Spleen (tissue), 11 donors: ENCODE measurements around the gene PTP4A2. TPM values are rescaled to one million over a fixed set of nuclear protein-coding genes. Genes with fewer than 3 reads are reported as not detected.
"Not testable (repeated sequence)": the region's sequence is repeated elsewhere in the genome, so short reads cannot be mapped to it uniquely, and the experiment has no call there.

Experiments used
- DNase-seq: peaks from one replicate; pipeline ENCODE4 v3.0.0-alpha.2; 2020
- H3K27ac ChIP-seq, 8 donors: fragments of 200-600 bp; sonication (generic) in 7 of 8; 1 replicate in 4 of 8; 2 replicates in 4 of 8; pipeline versions ENCODE4 v1.5.0 to v1.8.0; 2016 to 2021; ENCODE audit warnings: inconsistent platforms in 4 of 8, mild to moderate bottlenecking in 4 of 8, moderate library complexity in 1 of 8
- H3K27me3 ChIP-seq, 7 donors: fragments of 200-600 bp; sonication (generic) in 6 of 7; replicated peaks in 1 of 7; 1 replicate in 4 of 7; 2 replicates in 3 of 7; pipeline versions ENCODE4 v1.5.0 to v1.8.0; 2016 to 2021; ENCODE audit warnings: inconsistent platforms in 3 of 7, mild to moderate bottlenecking in 1 of 7
- H3K36me3 ChIP-seq, 6 donors: fragments of 200-600 bp; sonication (generic) in 5 of 6; 1 replicate in 4 of 6; 2 replicates in 2 of 6; pipeline versions ENCODE4 v1.5.0 to v1.8.0; 2016 to 2021; ENCODE audit warnings: inconsistent platforms in 2 of 6
- H3K4me1 ChIP-seq, 6 donors: fragments of 200-600 bp; sonication (generic) in 5 of 6; 1 replicate in 3 of 6; 2 replicates in 3 of 6; pipeline versions ENCODE4 v1.5.0 to v1.8.0; 2016 to 2021; ENCODE audit warnings: inconsistent platforms in 3 of 6
- H3K4me3 ChIP-seq, 8 donors: fragments of 200-600 bp; sonication (generic) in 7 of 8; 1 replicate in 4 of 8; 2 replicates in 4 of 8; pipeline versions ENCODE4 v1.5.0 to v1.8.0; 2016 to 2021; ENCODE audit warnings: inconsistent platforms in 4 of 8, mild to moderate bottlenecking in 4 of 8, moderate library complexity in 2 of 8
- H3K9me3 ChIP-seq, 8 donors: fragments of 200-600 bp; sonication (generic) in 7 of 8; 1 replicate in 4 of 8; 2 replicates in 4 of 8; pipeline versions ENCODE4 v1.5.0 to v1.8.0; 2016 to 2021; ENCODE audit warnings: inconsistent platforms in 4 of 8
- POLR2A ChIP-seq, 3 donors: fragments of 450-650 bp; IDR thresholded peaks; one replicate each; pipeline ENCODE4 v1.5.1; 2017; ENCODE audit warnings: antibody characterized with exemption in 3 of 3, mild to moderate bottlenecking in 1 of 3
- POLR2AphosphoS5 ChIP-seq, 3 donors: sonication (generic); formaldehyde crosslinking; IDR thresholded peaks; one replicate each; pipeline ENCODE4 v1.5.1; 2017; ENCODE audit warnings: antibody characterized with exemption in 3 of 3
- WGBS, 5 donors: extraction: QIAGEN DNeasy Blood & Tissue Kit in 3 of 5; methylation state at CpG; one replicate each; pipeline versions ENCODE4 v1.1.5 to v1.1.7; 2013 to 2018; 5-methylcytosine and 5-hydroxymethylcytosine counted together
- intact Hi-C: fragments of 100-400 bp; cut with DNase I; formaldehyde crosslinking; loops from one replicate; pipeline ENCODE4 v1.15.0; 2023; ENCODE audit warnings: low total_unique reads
- polyA plus RNA-seq, 3 donors: library from polyadenylated mRNA; stranded (reverse); fragments of 200-250 nt; gene quantifications; one replicate each; pipeline ENCODE4 v1.2.1, GENCODE V29; 2013
- total RNA-seq, 7 donors: library from RNA; depleted of rRNA in 3 of 7; stranded (reverse); fragments of >200 nt in 3 of 7; fragmentation: NEBNext Ultra II Directional in 4 of 7; extraction: Animal tissue kit (Norgen Biotek cat#: 25700) in 4 of 7; gene quantifications; one replicate each; pipeline versions ENCODE4 v1.1.0 to v1.2.1, GENCODE V29; 2016 to 2021
- TF ChIP-seq, protein P1 (sequence below), 11 experiments: fragments of 200-600 bp in 7 of 11; fragments of 450-650 bp in 4 of 11; sonication (generic) in 4 of 11; IDR thresholded peaks in 8 of 11; conservative IDR thresholded peaks in 3 of 11; 1 replicate in 7 of 11; 2 replicates in 4 of 11; pipeline versions ENCODE4 v1.4.0 to v1.8.0; 2016 to 2021; ENCODE audit warnings: antibody characterized with exemption in 11 of 11, inconsistent platforms in 4 of 11, mild to moderate bottlenecking in 1 of 11
- donor health status: healthy with polysubstance abuse.
- donor health status: DM: no; HTN: no; CAD: no; lungs with moderate emphysema.
- donor health status: DM: no; HTN: no; CAD: no.
- donor health status: Bipolar disorder and iron deficiency.
- donor health status: healthy.
- donor health status: DM: no; HTN: no; CAD: no.
- donor health status: DM: yes; HTN: yes; CAD: no.

Gene PTP4A2
- total and polyA plus RNA-seq, 10 donors: 72.9 to 300 (median 246) TPM

DNA sequence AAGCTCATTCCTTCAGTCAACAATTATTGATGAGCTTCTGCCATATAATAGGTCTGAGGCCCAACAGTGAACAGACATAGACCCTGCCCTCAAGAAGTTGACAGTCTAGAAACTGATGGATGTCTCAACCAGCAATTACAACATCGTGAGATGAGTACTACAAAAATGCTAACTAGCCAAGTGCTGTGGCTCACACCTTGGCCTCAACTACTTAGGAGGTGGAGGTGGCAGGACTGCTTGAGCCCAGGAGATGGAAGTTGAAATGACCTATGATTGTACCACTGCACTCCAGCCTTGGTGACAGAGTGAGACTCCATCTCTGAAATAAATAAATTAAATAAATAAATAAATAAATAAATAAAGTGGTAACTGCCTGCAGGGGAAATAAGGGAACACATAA lies 11.7 kb upstream of the PTP4A2 start:
- TF ChIP-seq POLR2A (IDR thresholded peaks at IDR 0.05) (no peak), POLR2AphosphoS5 (IDR thresholded peaks at IDR 0.05) (no peak)
- TF ChIP-seq, protein P1, sequence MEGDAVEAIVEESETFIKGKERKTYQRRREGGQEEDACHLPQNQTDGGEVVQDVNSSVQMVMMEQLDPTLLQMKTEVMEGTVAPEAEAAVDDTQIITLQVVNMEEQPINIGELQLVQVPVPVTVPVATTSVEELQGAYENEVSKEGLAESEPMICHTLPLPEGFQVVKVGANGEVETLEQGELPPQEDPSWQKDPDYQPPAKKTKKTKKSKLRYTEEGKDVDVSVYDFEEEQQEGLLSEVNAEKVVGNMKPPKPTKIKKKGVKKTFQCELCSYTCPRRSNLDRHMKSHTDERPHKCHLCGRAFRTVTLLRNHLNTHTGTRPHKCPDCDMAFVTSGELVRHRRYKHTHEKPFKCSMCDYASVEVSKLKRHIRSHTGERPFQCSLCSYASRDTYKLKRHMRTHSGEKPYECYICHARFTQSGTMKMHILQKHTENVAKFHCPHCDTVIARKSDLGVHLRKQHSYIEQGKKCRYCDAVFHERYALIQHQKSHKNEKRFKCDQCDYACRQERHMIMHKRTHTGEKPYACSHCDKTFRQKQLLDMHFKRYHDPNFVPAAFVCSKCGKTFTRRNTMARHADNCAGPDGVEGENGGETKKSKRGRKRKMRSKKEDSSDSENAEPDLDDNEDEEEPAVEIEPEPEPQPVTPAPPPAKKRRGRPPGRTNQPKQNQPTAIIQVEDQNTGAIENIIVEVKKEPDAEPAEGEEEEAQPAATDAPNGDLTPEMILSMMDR (IDR thresholded peaks at IDR 0.05 in 8 of 11, conservative IDR thresholded peaks at IDR 0.05 in 3 of 11): no peak
- intact Hi-C loops: no loop called here
- no peaks in the 10 kb centered on the region for H3K27me3 ChIP-seq
- H3K4me1 ChIP-seq: peaks cover 14 to 62% (median 23%) of the 10 kb centered on the region in 6 donors
- 50 to 92% (median 73%) methylated on average over 1 of the region's 1 CpG for WGBS, 5 donors
- DNase-seq: no peak
- H3K4me3 ChIP-seq: no peak overlapping the region
- no peaks in the 10 kb centered on the region for H3K9me3 ChIP-seq
- no peaks in the 10 kb centered on the region for H3K36me3 ChIP-seq
- H3K27ac ChIP-seq: no peak overlapping the region

DNA sequence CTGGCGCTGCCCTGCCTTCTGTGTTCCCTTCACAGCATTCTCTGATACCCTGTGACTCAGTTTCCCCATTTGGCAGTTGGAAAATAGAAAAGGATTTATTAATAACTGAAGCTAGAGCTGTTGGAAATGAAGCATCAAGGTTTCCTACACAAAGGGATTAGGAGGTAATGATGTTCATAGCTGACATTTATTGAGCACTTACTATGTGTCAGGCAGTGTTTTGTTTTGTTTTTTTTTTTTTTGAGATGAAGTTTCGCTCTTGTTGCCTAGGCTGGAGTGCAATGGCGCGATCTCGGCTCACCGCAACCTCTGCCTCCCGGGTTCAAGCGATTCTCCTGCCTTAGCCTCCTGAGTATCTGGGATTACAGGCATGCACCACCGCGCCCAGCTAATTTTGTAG lies 7.5 kb upstream of the PTP4A2 start:
- intact Hi-C loops, DNase-seq, H3K27me3 ChIP-seq, H3K4me3 ChIP-seq, H3K36me3 ChIP-seq, H3K9me3 ChIP-seq: not testable (repeated sequence)
- H3K27ac ChIP-seq: peak overlapping the region in 7 of 8 donors; percentile 94 to 100 (median 98)
- WGBS, 5 donors: 97 to 99% (median 98%) methylated on average over 9 to 10 of the region's 10 CpGs
- H3K4me1 ChIP-seq: peaks cover 23 to 70% (median 53%) of the 10 kb centered on the region in 6 donors

DNA sequence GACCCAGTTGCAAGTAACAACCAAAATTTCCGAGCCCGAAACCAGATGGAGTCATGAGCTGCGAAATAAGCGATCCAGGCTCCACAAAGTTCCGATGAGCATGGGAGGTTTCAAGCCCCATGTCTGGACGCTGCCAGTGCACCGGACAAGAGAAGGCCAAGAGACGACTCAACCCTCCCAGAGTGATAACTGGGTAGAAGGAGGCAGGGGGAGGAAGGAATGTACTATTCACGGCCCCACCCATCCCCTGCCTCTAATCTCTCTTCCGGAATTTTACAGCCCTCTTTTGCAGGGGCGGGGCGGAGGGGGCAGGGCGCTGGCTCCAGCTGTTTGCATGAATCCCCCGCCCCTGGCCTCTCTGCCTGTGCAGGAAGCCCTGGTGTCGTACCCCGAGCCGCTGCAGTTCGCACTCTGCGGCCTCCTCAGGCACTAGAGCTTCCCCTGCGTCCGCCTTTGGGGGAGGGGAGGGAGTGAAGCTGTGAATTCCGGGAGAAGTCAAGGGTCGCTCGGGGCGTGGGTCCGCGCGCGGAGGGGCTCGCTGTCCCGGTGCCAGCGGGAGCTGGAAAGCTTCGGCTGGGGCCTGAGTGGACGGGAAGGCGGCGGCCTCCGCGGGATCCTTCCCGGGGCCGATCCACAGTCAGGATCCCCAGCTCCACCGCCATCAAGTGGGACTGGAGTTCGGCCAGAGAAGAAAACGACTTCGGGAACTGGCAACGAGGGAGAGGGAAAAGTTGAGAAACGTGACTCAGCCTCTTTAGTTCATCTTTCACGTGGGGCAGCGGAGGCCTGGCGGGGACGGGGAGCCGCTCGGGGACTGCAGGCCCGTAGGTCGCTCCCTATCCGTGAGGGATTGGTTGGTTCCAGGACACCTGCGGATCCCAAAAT lies 6.3 kb upstream of the PTP4A2 start:
- H3K9me3 ChIP-seq: no peaks in the 10 kb centered on the region
- intact Hi-C loops: no loop called here
- DNase-seq: peak; percentile 98
- peak overlapping the region; percentile 85 to 100 (median 98) for H3K27ac ChIP-seq
- WGBS, 5 donors: 3 to 8% (median 4%) methylated on average over 53 to 56 of the region's 56 CpGs
- peak; percentile 12 to 74 (median 24) for TF ChIP-seq POLR2A (IDR thresholded peaks at IDR 0.05)
- TF ChIP-seq POLR2AphosphoS5 (IDR thresholded peaks at IDR 0.05): peak; percentile 96 to 97 (median 97)
- TF ChIP-seq, protein P1 (IDR thresholded peaks at IDR 0.05 in 8 of 11, conservative IDR thresholded peaks at IDR 0.05 in 3 of 11): peak in 1 of 11 experiments; percentile 25
- peak overlapping the region; percentile 4 to 68 (median 42) for H3K4me3 ChIP-seq
- no peaks in the 10 kb centered on the region for H3K27me3 ChIP-seq
- no peaks in the 10 kb centered on the region for H3K36me3 ChIP-seq
- H3K4me1 ChIP-seq: peaks cover 31 to 82% (median 65%) of the 10 kb centered on the region in 6 donors

DNA sequence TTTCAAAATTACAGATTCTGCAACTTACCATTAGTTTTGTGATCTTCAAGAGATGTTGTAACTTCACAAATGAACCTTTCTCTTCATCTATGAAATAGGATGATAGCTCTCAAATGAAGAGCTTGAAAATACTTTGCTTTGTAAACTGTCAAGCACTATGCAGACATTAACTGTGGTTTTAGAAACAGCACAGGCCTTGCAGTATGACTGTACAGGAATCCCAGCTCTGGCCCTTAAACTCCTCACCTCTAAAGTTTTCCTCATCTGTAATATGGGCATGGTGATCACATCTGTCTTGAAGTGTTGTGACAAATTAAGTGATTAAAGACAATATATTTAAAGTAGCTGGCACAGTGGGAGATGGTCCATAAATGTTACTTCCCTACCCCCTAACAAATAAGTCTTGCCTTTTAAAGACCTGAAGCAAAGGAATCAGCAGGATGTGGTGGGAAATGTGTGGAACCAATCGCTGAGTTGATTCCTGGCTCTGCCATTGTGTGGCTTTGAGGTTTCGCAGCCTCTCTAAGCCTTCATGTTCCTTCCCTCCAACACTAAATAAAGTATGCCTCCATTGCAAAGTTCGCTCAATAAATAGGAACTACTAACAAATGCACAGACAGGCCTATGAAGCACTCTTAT lies 5.5 kb upstream of the PTP4A2 start:
- TF ChIP-seq POLR2A (IDR thresholded peaks at IDR 0.05): no peak
- TF ChIP-seq, protein P1 (IDR thresholded peaks at IDR 0.05 in 8 of 11, conservative IDR thresholded peaks at IDR 0.05 in 3 of 11): no peak
- no peak for TF ChIP-seq POLR2AphosphoS5 (IDR thresholded peaks at IDR 0.05)
- H3K4me3 ChIP-seq: peak overlapping the region in 7 of 8 donors; percentile 28 to 68 (median 45)
- H3K36me3 ChIP-seq: no peaks in the 10 kb centered on the region
- H3K27ac ChIP-seq: peak overlapping the region; percentile 85 to 100 (median 98)
- WGBS, 5 donors: 20 to 47% (median 28%) methylated on average over 3 of the region's 3 CpGs
- no peaks in the 10 kb centered on the region for H3K9me3 ChIP-seq
- H3K4me1 ChIP-seq: peaks cover 39 to 88% (median 73%) of the 10 kb centered on the region in 6 donors
- intact Hi-C loops: no loop called here
- H3K27me3 ChIP-seq: no peaks in the 10 kb centered on the region
- DNase-seq: no peak

DNA sequence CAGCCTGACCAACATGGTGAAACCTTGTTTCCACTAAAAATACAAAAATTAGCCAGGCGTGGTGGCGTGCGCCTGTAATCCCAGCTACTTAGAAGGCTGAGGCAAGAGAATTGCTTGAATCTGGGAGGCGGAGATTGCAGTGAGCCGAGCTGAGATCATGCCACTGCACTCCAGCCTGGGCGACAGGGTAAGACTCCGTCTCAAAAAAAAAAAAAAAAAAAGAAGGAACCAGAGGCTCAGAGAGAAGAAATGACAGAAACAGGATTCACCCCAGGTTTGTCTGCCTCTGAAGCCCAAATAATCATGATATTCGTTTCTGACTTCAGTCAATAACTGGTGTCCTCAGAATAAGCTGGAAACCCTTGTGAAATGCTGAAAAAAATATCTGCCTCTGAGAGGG lies 3.9 kb upstream of the PTP4A2 start:
- H3K9me3 ChIP-seq, H3K36me3 ChIP-seq, intact Hi-C loops, H3K27me3 ChIP-seq: not testable (repeated sequence)
- Histone ChIP-seq H3K27ac (peak overlapping the region; percentile 58 to 100 (median 98)), H3K4me3 (peak overlapping the region in 1 of 8 donors; percentile 28), H3K4me1 (peaks cover 39 to 89% (median 78%) of the 10 kb centered on the region in 6 donors)
- DNase-seq: peak; percentile 54
- WGBS, 5 donors: 60 to 79% (median 65%) methylated on average over 8 of the region's 8 CpGs
